Large intestine (tissue), 3 donors: ENCODE data around the gene HYDIN. TPM values are rescaled to one million over a fixed set of nuclear protein-coding genes. Genes with fewer than 3 reads are reported as not detected.
"Not testable (repeated sequence)": the region's sequence is repeated elsewhere in the genome, so short reads cannot be mapped to it uniquely, and the experiment has no call there.

Experiments
- DNase-seq, 2 donors: peaks; one replicate each; pipeline versions ENCODE4 v3.0.0 to v3.0.0-alpha.2; 2013
- H3K27ac ChIP-seq: one replicate; pipeline ENCODE4 v1.5.1; 2013; ENCODE audit warnings: low read length
- H3K27me3 ChIP-seq: 2 replicates; pipeline ENCODE4 v1.6.1; 2013; ENCODE audit warnings: low read length; ENCODE audit not compliant: control insufficient read depth, insufficient read depth
- H3K36me3 ChIP-seq: 2 replicates; pipeline ENCODE4 v1.6.1; 2013; ENCODE audit warnings: low read length; ENCODE audit not compliant: control insufficient read depth, insufficient read depth
- H3K4me1 ChIP-seq: one replicate; pipeline ENCODE4 v1.6.1; 2013; ENCODE audit warnings: low read length; ENCODE audit not compliant: control insufficient read depth, insufficient read depth
- H3K4me3 ChIP-seq: one replicate; pipeline ENCODE4 v1.5.1; 2013; ENCODE audit warnings: low read length
- H3K9me3 ChIP-seq: one replicate; pipeline ENCODE4 v1.6.1; 2013; ENCODE audit warnings: mild to moderate bottlenecking, low read depth, low read length, moderate library complexity; ENCODE audit not compliant: control insufficient read depth
- WGBS: methylation state at CpG from one replicate; pipeline ENCODE4 v1.1.5; 2013; ENCODE audit warnings: low lambda C conversion rate; ENCODE audit not compliant: insufficient coverage; 5-methylcytosine and 5-hydroxymethylcytosine counted together
- polyA plus RNA-seq: library from polyadenylated mRNA; unstranded; fragments of 120-200 nt; gene quantifications from one replicate; pipeline ENCODE4 v1.2.1, GENCODE V29; 2013

The HYDIN gene
- polyA plus RNA-seq, 1 donor = 3.2 TPM

- not testable (repeated sequence) for H3K4me1 ChIP-seq, H3K9me3 ChIP-seq, H3K27me3 ChIP-seq, H3K4me3 ChIP-seq, H3K36me3 ChIP-seq, DNase-seq, H3K27ac ChIP-seq
- no CpG with 5 or more reads among the region's 3 CpGs for WGBS
Measured at GRCh38 chr16:71110565-71110964, 120.0 kb downstream of the HYDIN start.

GRCh38 chr16:71109656-71110208, 120.8 kb downstream of the HYDIN start:
- not testable (repeated sequence) for H3K4me3 ChIP-seq, H3K27me3 ChIP-seq, H3K9me3 ChIP-seq, DNase-seq, H3K4me1 ChIP-seq, H3K36me3 ChIP-seq, H3K27ac ChIP-seq
- no CpG with 5 or more reads among the region's 3 CpGs for WGBS

GRCh38 chr16:71105881-71106280, 124.6 kb downstream of the HYDIN start:
- not testable (repeated sequence) for H3K4me3 ChIP-seq

GRCh38 chr16:71083573-71083972, 146.9 kb downstream of the HYDIN start:
- H3K27me3 ChIP-seq, H3K36me3 ChIP-seq, DNase-seq, H3K27ac ChIP-seq, H3K4me3 ChIP-seq, H3K4me1 ChIP-seq, H3K9me3 ChIP-seq: not testable (repeated sequence)
- WGBS = no CpG with 5 or more reads among the region's 6 CpGs

More at GRCh38 chr16:71105881-71106280, 124.6 kb downstream of the HYDIN start:
- not testable (repeated sequence) for H3K36me3 ChIP-seq, H3K27me3 ChIP-seq, H3K27ac ChIP-seq, H3K4me1 ChIP-seq, H3K9me3 ChIP-seq, DNase-seq

GRCh38 chr16:71080777-71081176, 149.7 kb downstream of the HYDIN start:
- H3K9me3 ChIP-seq, H3K27ac ChIP-seq, DNase-seq, H3K4me3 ChIP-seq, H3K27me3 ChIP-seq, H3K36me3 ChIP-seq, H3K4me1 ChIP-seq: not testable (repeated sequence)
- no CpG with 5 or more reads among the region's 1 CpG for WGBS

GRCh38 chr16:71080262-71080661, 150.3 kb downstream of the HYDIN start:
- H3K4me3 ChIP-seq, H3K4me1 ChIP-seq, H3K36me3 ChIP-seq, H3K27ac ChIP-seq, H3K27me3 ChIP-seq, DNase-seq, H3K9me3 ChIP-seq: not testable (repeated sequence)
- no CpG with 5 or more reads among the region's 1 CpG for whole genome bisulfite sequencing

GRCh38 chr16:71070651-71071050, 159.9 kb downstream of the HYDIN start:
- H3K4me1 ChIP-seq, H3K36me3 ChIP-seq, DNase-seq, H3K27ac ChIP-seq, H3K4me3 ChIP-seq, H3K9me3 ChIP-seq, H3K27me3 ChIP-seq: not testable (repeated sequence)
- WGBS = no CpG with 5 or more reads among the region's 1 CpG

- H3K36me3 ChIP-seq, DNase-seq, H3K4me1 ChIP-seq, H3K9me3 ChIP-seq, H3K27me3 ChIP-seq, H3K4me3 ChIP-seq, H3K27ac ChIP-seq: not testable (repeated sequence)
- no CpG with 5 or more reads among the region's 4 CpGs for WGBS
Measured at GRCh38 chr16:71069842-71070241, 160.7 kb downstream of the HYDIN start.

- not testable (repeated sequence) for H3K4me1 ChIP-seq, DNase-seq, H3K36me3 ChIP-seq, H3K9me3 ChIP-seq, H3K4me3 ChIP-seq, H3K27me3 ChIP-seq, H3K27ac ChIP-seq
- no CpG with 5 or more reads among the region's 3 CpGs for WGBS
Measured at GRCh38 chr16:71053897-71054609, 176.5 kb downstream of the HYDIN start.

- not testable (repeated sequence) for H3K27me3 ChIP-seq, DNase-seq
- WGBS = 100% methylated on average over 1 of the region's 2 CpGs
Measured at GRCh38 chr16:71050307-71050706, 180.2 kb downstream of the HYDIN start.

More at GRCh38 chr16:71050307-71050706, 180.2 kb downstream of the HYDIN start:
- not testable (repeated sequence) for H3K27ac ChIP-seq, H3K36me3 ChIP-seq, H3K4me1 ChIP-seq, H3K4me3 ChIP-seq, H3K9me3 ChIP-seq
